Hepatocyte (in vitro differentiated cells): ENCODE data around the gene IRF4. TPM values are rescaled to one million over a fixed set of nuclear protein-coding genes. Genes with fewer than 3 reads are reported as not detected.

Experiments
- DNase-seq: peaks from one replicate; pipeline ENCODE4 v3.0.0-alpha.2; 2016; ENCODE audit warnings: low spot score
- H2AFZ ChIP-seq: fragments of 200-600 bp; sonication (generic); 2 replicates; pipeline ENCODE4 v1.6.0; 2016; ENCODE audit warnings: antibody characterized with exemption, mild to moderate bottlenecking
- H3K27ac ChIP-seq: fragments of 200-600 bp; sonication (generic); 2 replicates; pipeline ENCODE4 v1.5.1; 2016; ENCODE audit warnings: mild to moderate bottlenecking
- H3K27me3 ChIP-seq: fragments of 200-600 bp; sonication (generic); 2 replicates; pipeline ENCODE4 v1.6.1; 2016
- H3K36me3 ChIP-seq: fragments of 200-600 bp; sonication (generic); replicated peaks from 2 replicates; pipeline ENCODE4 v1.5.1; 2016; ENCODE audit warnings: low read depth; ENCODE audit not compliant: insufficient read depth
- H3K4me1 ChIP-seq: fragments of 200-600 bp; sonication (generic); 2 replicates; pipeline ENCODE4 v1.5.1; 2016; ENCODE audit warnings: mild to moderate bottlenecking, moderate library complexity; ENCODE audit not compliant: insufficient read depth
- H3K4me2 ChIP-seq: fragments of 200-600 bp; sonication (generic); 2 replicates; pipeline ENCODE4 v1.6.0; 2016
- H3K4me3 ChIP-seq: fragments of 200-600 bp; sonication (generic); 2 replicates; pipeline ENCODE4 v1.5.1; 2016; ENCODE audit warnings: mild to moderate bottlenecking
- H3K79me2 ChIP-seq: fragments of 200-600 bp; sonication (generic); 2 replicates; pipeline ENCODE4 v1.6.0; 2017; ENCODE audit warnings: mild to moderate bottlenecking
- H3K9me2 ChIP-seq: fragments of 200-600 bp; sonication (generic); replicated peaks from 2 replicates; pipeline ENCODE4 v1.6.0; 2017; ENCODE audit warnings: mild to moderate bottlenecking; ENCODE audit not compliant: insufficient read depth
- H3K9me3 ChIP-seq: fragments of 200-600 bp; sonication (generic); 2 replicates; pipeline ENCODE4 v1.5.1; 2016; ENCODE audit warnings: low read depth, mild to moderate bottlenecking
- H4K20me1 ChIP-seq: fragments of 200-600 bp; sonication (generic); 2 replicates; pipeline ENCODE4 v1.6.0; 2016; ENCODE audit warnings: mild to moderate bottlenecking; ENCODE audit not compliant: insufficient read depth, poor library complexity, severe bottlenecking
- EZH2 ChIP-seq: fragments of 200-600 bp; sonication (generic); IDR thresholded peaks from 2 replicates; pipeline ENCODE4 v1.6.1; 2016; ENCODE audit warnings: antibody characterized with exemption, mild to moderate bottlenecking, borderline replicate concordance
- EZH2phosphoT487 ChIP-seq: fragments of 200-600 bp; sonication (generic); IDR thresholded peaks from one replicate; pipeline ENCODE4 v1.6.1; 2018; ENCODE audit warnings: antibody characterized with exemption, mild to moderate bottlenecking, low read depth, moderate library complexity; ENCODE audit not compliant: unreplicated experiment, severe bottlenecking
- WGBS: methylation state at CpG from one replicate; pipeline ENCODE4 v1.1.6; 2016; ENCODE audit warnings: low lambda C conversion rate; ENCODE audit errors: missing lambda C conversion rate; 5-methylcytosine and 5-hydroxymethylcytosine counted together
- polyA plus RNA-seq: library from polyadenylated mRNA; unstranded; fragments of >200 nt; fragmentation: Nextera tagmentation; extraction: Ambion mirVana; gene quantifications from 2 replicates; pipeline ENCODE4 v1.2.1, GENCODE V29; 2016
- total RNA-seq: library from RNA; depleted of rRNA; stranded (reverse); fragments of >200 nt; gene quantifications from 2 replicates; pipeline ENCODE4 v1.2.3, GENCODE V29; 2014
- TF ChIP-seq, protein P1 (sequence below): fragments of 200-600 bp; sonication (generic); IDR thresholded peaks from 2 replicates; pipeline ENCODE4 v1.5.1; 2016; ENCODE audit warnings: antibody characterized with exemption, mild to moderate bottlenecking; ENCODE audit not compliant: poor library complexity

The IRF4 gene
- total and polyA plus RNA-seq, 2 experiments from 2014 or later = 0.02 to 0.23 TPM

DNA sequence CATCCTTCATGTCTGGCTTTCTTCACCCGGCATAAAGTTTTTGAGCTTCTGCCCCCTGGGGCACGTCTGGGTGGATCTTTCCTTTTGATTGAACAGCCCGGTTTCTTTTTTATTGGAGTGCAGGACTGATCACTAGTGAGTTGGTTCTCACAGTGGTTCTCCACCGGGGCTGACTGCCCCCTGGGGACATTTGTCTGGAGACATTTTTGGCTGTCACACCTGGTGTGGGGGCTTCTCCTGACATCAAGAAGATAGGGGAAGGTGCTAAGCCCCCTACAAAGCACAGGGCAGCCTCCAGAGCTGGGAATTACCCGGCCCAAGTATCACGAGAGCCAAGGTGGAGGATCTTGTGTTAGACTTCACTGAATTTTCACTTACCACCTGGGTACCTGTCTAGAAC is 25.7 kb upstream of the IRF4 start:
- no peak for DNase-seq
- no peaks in the 10 kb centered on the region for H3K9me2 ChIP-seq
- TF ChIP-seq EZH2phosphoT487 = no peak
- no peak for TF ChIP-seq EZH2
- TF ChIP-seq, protein P1, sequence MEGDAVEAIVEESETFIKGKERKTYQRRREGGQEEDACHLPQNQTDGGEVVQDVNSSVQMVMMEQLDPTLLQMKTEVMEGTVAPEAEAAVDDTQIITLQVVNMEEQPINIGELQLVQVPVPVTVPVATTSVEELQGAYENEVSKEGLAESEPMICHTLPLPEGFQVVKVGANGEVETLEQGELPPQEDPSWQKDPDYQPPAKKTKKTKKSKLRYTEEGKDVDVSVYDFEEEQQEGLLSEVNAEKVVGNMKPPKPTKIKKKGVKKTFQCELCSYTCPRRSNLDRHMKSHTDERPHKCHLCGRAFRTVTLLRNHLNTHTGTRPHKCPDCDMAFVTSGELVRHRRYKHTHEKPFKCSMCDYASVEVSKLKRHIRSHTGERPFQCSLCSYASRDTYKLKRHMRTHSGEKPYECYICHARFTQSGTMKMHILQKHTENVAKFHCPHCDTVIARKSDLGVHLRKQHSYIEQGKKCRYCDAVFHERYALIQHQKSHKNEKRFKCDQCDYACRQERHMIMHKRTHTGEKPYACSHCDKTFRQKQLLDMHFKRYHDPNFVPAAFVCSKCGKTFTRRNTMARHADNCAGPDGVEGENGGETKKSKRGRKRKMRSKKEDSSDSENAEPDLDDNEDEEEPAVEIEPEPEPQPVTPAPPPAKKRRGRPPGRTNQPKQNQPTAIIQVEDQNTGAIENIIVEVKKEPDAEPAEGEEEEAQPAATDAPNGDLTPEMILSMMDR = no peak
- no peak overlapping the region for H3K4me3 ChIP-seq
- H3K4me1 ChIP-seq = no peaks in the 10 kb centered on the region
- 56% methylated on average over 6 of the region's 6 CpGs for whole genome bisulfite sequencing
- no peaks in the 10 kb centered on the region for H3K79me2 ChIP-seq
- no peak overlapping the region for H2AFZ ChIP-seq
- no peaks in the 10 kb centered on the region for H4K20me1 ChIP-seq
- H3K27me3 ChIP-seq = peaks cover 6% of the 10 kb centered on the region
- H3K27ac ChIP-seq = no peak overlapping the region
- H3K36me3 ChIP-seq = no peaks in the 10 kb centered on the region
- no peak overlapping the region for H3K4me2 ChIP-seq
- peaks cover 5% of the 10 kb centered on the region for H3K9me3 ChIP-seq

DNA sequence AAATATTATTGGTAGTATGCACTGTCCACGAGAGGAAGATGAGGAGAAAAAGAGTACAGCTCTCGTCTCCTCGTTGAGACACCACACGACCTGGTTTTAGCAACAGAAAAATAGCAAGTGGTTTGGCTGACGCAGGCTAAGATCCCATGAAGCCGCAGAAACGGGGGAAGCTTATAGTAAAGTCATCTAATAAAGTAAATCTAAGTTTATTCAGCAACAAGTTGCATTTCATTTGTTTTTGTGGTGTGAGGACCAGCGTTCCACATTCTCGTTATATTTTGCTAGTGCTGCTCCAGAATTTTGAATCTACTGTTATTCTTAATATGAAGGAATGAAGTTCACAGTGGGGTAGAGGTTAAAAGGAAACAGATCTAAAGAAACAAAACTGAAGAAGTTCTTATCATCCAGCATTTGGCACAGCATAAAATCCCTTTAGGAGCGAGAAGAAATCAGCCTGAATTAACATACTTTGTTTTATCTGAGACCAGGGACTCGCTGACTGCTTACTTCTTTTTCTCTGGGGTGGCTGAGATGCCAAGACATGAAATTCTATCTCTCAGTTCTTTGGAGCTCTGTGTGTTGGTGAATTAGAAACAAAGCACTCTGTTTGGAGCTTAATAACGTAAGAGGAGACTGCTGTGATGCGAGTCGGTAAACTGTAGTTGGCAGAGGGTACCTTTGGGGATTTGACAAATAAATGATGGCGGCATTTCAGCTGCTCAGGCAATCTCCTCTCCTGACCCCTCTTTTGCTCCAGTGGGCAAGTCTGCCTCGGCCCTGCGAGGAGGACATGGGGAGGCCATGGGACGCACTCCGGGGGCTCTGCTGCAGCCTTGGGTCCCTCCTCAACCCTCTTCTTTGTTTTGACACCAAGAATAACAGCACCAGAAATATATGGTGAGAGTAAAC is 24.9 kb upstream of the IRF4 start:
- no peak for TF ChIP-seq EZH2
- no peak for TF ChIP-seq EZH2phosphoT487
- TF ChIP-seq, protein P1 = no peak
- Histone ChIP-seq H3K27ac (no peak overlapping the region), H3K9me2 (no peaks in the 10 kb centered on the region), H3K36me3 (no peaks in the 10 kb centered on the region), H3K9me3 (peaks cover 5% of the 10 kb centered on the region), H4K20me1 (no peaks in the 10 kb centered on the region), H3K27me3 (peaks cover 6% of the 10 kb centered on the region), H3K4me1 (no peaks in the 10 kb centered on the region), H3K79me2 (no peaks in the 10 kb centered on the region), H3K4me3 (no peak overlapping the region), H3K4me2 (peak overlapping the region; percentile 18), H2AFZ (no peak overlapping the region)
- 78% methylated on average over 19 of the region's 19 CpGs for WGBS
- DNase-seq = no peak

DNA sequence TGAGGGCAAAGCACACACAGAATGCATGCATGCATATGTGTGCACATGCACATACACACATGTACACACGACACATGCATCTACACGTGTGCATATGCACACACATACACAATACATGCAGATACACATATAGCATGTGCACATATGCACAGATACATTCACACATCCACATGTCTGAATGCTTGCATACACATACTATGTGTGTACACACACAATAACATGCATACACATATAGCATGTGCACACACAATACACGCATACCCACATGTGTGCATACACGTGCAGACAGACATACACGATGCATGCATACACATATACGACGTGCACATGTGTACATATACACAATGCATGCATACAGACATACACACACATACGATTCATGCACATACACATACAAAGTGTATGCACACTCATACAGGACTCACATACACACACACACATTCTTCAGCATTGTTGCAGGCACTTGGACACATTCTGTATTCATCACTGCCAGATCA is 24.2 kb upstream of the IRF4 start:
- Histone ChIP-seq H3K4me3 (no peak overlapping the region), H3K79me2 (no peaks in the 10 kb centered on the region)

More for the DNA sequence above, 24.2 kb upstream of the IRF4 start:
- Histone ChIP-seq H3K9me3 (peaks cover 1% of the 10 kb centered on the region), H3K9me2 (no peaks in the 10 kb centered on the region), H3K27ac (no peak overlapping the region), H3K4me2 (no peak overlapping the region), H3K27me3 (peaks cover 6% of the 10 kb centered on the region), H2AFZ (no peak overlapping the region), H4K20me1 (no peaks in the 10 kb centered on the region), H3K36me3 (no peaks in the 10 kb centered on the region), H3K4me1 (no peaks in the 10 kb centered on the region)
- no peak for DNase-seq
- 86% methylated on average over 8 of the region's 8 CpGs for WGBS
- TF ChIP-seq EZH2phosphoT487 = no peak
- TF ChIP-seq EZH2 = no peak
- TF ChIP-seq, protein P1 = no peak
